Measurements from ENCODE around the gene PTPRM.

The PTPRM gene

GRCh38 chr18:8301427-8302172, 734.5 kb downstream of the PTPRM start:
- in situ Hi-C loops (cut with HindIII; ENCODE audit: low sequenced_read_pairs): no loop called here
- DNase-seq (ENCODE audit: low read depth, low spot score): no peak
- TF ChIP-seq, protein P1, sequence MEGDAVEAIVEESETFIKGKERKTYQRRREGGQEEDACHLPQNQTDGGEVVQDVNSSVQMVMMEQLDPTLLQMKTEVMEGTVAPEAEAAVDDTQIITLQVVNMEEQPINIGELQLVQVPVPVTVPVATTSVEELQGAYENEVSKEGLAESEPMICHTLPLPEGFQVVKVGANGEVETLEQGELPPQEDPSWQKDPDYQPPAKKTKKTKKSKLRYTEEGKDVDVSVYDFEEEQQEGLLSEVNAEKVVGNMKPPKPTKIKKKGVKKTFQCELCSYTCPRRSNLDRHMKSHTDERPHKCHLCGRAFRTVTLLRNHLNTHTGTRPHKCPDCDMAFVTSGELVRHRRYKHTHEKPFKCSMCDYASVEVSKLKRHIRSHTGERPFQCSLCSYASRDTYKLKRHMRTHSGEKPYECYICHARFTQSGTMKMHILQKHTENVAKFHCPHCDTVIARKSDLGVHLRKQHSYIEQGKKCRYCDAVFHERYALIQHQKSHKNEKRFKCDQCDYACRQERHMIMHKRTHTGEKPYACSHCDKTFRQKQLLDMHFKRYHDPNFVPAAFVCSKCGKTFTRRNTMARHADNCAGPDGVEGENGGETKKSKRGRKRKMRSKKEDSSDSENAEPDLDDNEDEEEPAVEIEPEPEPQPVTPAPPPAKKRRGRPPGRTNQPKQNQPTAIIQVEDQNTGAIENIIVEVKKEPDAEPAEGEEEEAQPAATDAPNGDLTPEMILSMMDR (IDR thresholded peaks at IDR 0.05; ENCODE audit: low read depth, low read length): no peak

DNA sequence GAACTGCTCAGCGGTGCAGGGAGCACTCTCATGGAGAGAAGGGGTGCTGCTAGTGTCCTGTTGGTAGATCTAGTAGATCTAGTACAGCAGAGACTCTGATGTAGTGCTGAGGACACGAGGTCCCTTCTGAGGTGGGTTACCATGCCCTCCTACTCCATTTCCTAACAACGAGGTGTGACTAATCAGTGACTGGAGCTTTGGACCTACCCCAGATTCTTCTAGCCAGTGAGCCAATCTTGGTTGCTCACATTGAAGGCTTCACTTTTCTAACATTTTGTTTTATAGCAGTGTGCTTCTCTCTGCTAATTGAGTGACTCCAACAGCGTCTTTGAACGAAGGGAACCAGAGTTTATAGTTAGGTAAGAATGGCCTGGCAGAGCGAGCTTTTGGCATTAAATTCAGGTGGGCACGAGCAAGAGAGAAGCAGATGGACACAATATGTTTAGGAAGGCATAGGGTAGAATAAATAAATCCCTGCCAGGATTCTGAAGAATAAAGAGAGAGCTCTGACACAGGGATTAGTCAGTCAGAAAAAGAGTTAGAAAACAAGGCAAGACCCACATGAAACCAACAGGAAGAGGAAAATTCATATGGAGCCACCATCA, 736.1 kb downstream of the PTPRM start:
- no peak for DNase-seq (ENCODE audit: low read depth, low spot score)
- TF ChIP-seq, protein P1 (IDR thresholded peaks at IDR 0.05; ENCODE audit: low read depth, low read length): no peak
- H3K4me3 ChIP-seq (ENCODE audit: low read depth, low read length): no peak overlapping the region
- in situ Hi-C loops (cut with HindIII; ENCODE audit: low sequenced_read_pairs): no loop called here

More at GRCh38 chr18:8301427-8302172, 734.5 kb downstream of the PTPRM start:
- H3K4me3 ChIP-seq (ENCODE audit: low read depth, low read length): no peak overlapping the region

GRCh38 chr18:8307960-8308359, 740.8 kb downstream of the PTPRM start:
- in situ Hi-C loops (cut with HindIII; ENCODE audit: low sequenced_read_pairs): no loop called here
- H3K4me3 ChIP-seq (ENCODE audit: low read depth, low read length): no peak overlapping the region
- TF ChIP-seq, protein P1 (IDR thresholded peaks at IDR 0.05; ENCODE audit: low read depth, low read length): no peak
- no peak for DNase-seq (ENCODE audit: low read depth, low spot score)

DNA sequence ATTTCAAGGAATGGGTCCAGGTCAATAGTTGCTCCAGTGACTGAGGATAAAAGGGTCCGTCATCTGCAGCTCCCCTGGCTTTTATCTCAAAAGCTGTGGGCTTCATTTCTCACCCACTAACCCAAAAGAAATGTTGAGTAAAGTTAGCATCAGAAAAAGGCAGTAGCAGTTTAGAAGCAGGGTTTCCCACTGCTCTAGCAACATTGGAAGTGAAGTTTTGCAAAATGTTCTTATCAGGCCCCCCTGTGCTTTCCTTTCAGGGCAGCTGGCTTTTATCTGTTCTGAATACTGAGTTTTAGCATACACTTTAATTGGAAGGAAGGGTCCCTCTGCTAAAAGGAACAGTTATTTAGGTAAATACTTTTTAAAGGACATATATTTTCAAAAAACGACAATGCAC, 745.9 kb downstream of the PTPRM start:
- DNase-seq (ENCODE audit: low read depth, low spot score): no peak
- H3K4me3 ChIP-seq (ENCODE audit: low read depth, low read length): no peak overlapping the region
- in situ Hi-C loops (cut with HindIII; ENCODE audit: low sequenced_read_pairs): no loop called here
- TF ChIP-seq, protein P1 (IDR thresholded peaks at IDR 0.05; ENCODE audit: low read depth, low read length): no peak

GRCh38 chr18:8314124-8314523, 747.0 kb downstream of the PTPRM start:
- H3K4me3 ChIP-seq (ENCODE audit: low read depth, low read length): no peak overlapping the region
- TF ChIP-seq, protein P1 (IDR thresholded peaks at IDR 0.05; ENCODE audit: low read depth, low read length): no peak
- in situ Hi-C loops (cut with HindIII; ENCODE audit: low sequenced_read_pairs): no loop called here
- DNase-seq (ENCODE audit: low read depth, low spot score): no peak

- TF ChIP-seq, protein P1 (IDR thresholded peaks at IDR 0.05; ENCODE audit: low read depth, low read length): no peak
- H3K4me3 ChIP-seq (ENCODE audit: low read depth, low read length): no peak overlapping the region
- in situ Hi-C loops (cut with HindIII; ENCODE audit: low sequenced_read_pairs): no loop called here
- DNase-seq (ENCODE audit: low read depth, low spot score): no peak
These were observed 752.8 kb downstream of the PTPRM start for GRCh38 chr18:8319798-8320489.
